ENCODE results near the gene ZNF284.

ZNF284 gene

DNA sequence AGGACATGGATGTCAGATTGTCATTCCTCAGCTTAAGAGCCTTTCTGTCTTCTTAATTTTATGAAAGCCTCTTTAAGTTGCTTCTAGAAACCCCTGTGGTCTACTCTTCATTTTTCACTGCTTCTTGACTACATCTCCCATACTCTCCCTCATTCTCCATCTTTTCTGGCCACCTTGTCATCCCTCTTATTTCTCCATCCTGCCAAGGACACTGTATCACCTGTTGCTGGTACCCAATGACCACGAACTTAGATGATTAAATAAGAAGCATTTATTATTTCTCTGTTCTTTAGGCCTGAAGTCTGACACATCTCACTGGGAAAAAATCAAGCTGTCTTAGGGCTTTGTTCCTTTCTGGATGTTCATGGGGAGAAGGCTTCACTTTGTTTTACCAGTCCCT is 10.9 kb upstream of the ZNF284 start:
- Histone ChIP-seq H3K36me3 (ENCODE audit: control insufficient read depth, low read depth, low read length) (peaks cover 42% of the 10 kb centered on the region), H3K9me3 (ENCODE audit: control insufficient read depth, low read depth, low read length) (peaks cover 10% of the 10 kb centered on the region), H3K4me1 (ENCODE audit: control insufficient read depth, low read depth, low read length) (no peaks in the 10 kb centered on the region), H3K27me3 (ENCODE audit: control insufficient read depth, insufficient read depth, low read length) (no peaks in the 10 kb centered on the region), H3K9ac (ENCODE audit: low read length) (no peak overlapping the region), H3K27ac (ENCODE audit: low read length) (no peak overlapping the region), H3K4me3 (ENCODE audit: low read length) (no peak overlapping the region)

DNA sequence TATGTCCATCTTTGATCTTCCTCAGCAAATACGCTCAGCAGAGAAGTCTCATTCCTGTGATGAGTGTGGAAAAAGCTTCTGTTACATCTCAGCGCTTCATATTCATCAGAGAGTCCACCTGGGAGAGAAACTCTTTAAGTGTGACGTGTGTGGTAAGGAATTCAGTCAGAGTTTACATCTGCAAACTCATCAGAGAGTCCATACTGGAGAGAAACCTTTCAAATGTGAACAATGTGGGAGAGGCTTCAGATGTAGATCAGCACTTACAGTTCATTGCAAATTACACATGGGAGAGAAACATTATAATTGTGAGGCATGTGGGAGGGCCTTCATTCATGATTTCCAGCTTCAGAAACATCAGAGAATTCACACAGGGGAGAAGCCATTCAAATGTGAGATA is 5.7 kb upstream of the ZNF284 start:
- H3K4me3 ChIP-seq (ENCODE audit: low read length): no peak overlapping the region
- no peaks in the 10 kb centered on the region for H3K4me1 ChIP-seq (ENCODE audit: control insufficient read depth, low read depth, low read length)
- no peak overlapping the region for H3K9ac ChIP-seq (ENCODE audit: low read length)
- H3K27ac ChIP-seq (ENCODE audit: low read length): no peak overlapping the region
- peaks cover 34% of the 10 kb centered on the region for H3K9me3 ChIP-seq (ENCODE audit: control insufficient read depth, low read depth, low read length)
- H3K27me3 ChIP-seq (ENCODE audit: control insufficient read depth, insufficient read depth, low read length): no peaks in the 10 kb centered on the region
- H3K36me3 ChIP-seq (ENCODE audit: control insufficient read depth, low read depth, low read length): peaks cover 29% of the 10 kb centered on the region

DNA sequence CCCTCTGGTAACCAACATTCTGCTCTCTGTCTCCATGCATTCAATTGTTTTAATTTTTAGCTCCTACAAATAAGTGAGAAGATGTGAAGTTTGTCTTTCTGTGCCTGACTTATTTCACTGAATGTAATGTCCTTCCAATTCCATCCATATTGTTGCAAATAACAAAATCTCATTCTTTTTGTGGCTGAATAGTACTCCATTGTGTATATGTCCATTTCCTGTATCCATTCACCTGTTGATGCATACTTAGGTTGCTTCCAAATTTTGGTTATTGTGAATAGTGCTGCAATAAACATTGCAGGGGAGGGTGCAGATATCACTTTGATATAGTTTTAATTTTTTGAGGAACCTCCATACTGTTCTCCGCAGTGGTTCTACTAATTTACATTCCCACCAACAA is 2.5 kb upstream of the ZNF284 start:
- Histone ChIP-seq H3K4me1 (ENCODE audit: control insufficient read depth, low read depth, low read length) (peaks cover 3% of the 10 kb centered on the region), H3K27ac (ENCODE audit: low read length) (no peak overlapping the region), H3K9ac (ENCODE audit: low read length) (no peak overlapping the region), H3K4me3 (ENCODE audit: low read length) (no peak overlapping the region), H3K9me3 (ENCODE audit: control insufficient read depth, low read depth, low read length) (peaks cover 34% of the 10 kb centered on the region), H3K36me3 (ENCODE audit: control insufficient read depth, low read depth, low read length) (peaks cover 13% of the 10 kb centered on the region), H3K27me3 (ENCODE audit: control insufficient read depth, insufficient read depth, low read length) (peaks cover 14% of the 10 kb centered on the region)

DNA sequence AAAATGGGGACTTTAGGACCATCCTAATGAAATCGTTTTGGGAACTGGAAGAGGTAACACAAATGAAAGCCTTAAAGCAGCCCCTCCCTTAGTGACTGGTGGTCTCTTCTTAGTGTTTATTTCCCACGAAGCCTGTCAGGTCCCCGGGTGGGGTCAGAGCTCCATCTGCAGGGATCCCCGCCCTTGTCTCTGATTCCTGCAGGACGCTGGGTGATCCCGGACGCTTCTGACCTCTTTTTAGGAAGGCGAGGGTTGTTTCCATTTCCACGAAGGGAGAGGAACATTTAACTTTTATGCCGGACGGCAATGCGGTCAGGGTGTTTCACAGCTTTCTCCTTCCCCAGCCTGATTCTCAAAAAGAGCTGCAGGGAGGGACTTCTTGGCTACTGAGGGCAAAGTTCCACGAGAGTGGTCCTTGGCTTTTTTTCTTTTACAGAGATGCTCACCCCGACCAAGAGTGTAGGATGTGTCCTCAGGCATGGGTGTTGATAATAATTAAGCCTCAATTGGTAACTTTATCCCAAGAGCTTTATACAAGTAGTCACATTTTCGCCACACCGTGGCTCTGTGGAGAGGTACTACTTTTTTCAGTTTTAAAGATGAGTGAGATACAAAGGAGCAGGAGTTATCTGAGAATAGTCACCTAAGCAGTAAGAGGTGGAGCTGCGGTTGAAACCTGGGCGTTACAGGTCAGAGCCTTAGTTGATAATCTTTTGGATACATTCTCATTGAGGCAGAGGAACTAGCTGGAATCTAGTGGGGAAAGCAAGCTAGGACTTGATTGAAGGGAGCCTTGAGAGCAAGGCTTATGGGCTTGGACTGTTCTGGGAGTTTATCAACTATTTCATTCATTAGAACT is 813 bp downstream of the ZNF284 start:
- peaks cover 11% of the 10 kb centered on the region for H3K9me3 ChIP-seq (ENCODE audit: control insufficient read depth, low read depth, low read length)
- peaks cover 3% of the 10 kb centered on the region for H3K4me1 ChIP-seq (ENCODE audit: control insufficient read depth, low read depth, low read length)
- H3K27ac ChIP-seq (ENCODE audit: low read length): no peak overlapping the region
- H3K9ac ChIP-seq (ENCODE audit: low read length): no peak overlapping the region
- peak overlapping the region; percentile 78 for H3K4me3 ChIP-seq (ENCODE audit: low read length)
- H3K27me3 ChIP-seq (ENCODE audit: control insufficient read depth, insufficient read depth, low read length): peaks cover 14% of the 10 kb centered on the region
- no peaks in the 10 kb centered on the region for H3K36me3 ChIP-seq (ENCODE audit: control insufficient read depth, low read depth, low read length)

DNA sequence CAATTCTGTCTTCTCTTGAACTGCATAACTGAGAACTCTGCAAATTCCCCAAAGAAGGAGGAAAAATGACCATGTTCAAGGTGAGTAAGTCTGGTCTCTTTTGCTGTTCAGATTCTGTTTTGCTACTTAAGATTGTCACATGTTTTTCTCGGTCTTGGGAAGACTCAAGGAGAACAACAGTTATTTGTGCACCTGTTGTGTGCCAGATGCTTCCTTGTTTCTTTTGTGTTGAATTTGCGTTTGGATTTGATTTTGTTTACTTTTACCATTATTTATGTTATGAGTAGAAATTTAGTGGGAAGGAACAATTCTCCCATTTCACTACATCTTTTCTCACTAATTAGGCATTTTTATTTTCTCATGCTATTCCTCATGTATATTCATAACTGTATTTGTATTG is 4.4 kb downstream of the ZNF284 start:
- H3K4me1 ChIP-seq (ENCODE audit: control insufficient read depth, low read depth, low read length): peaks cover 3% of the 10 kb centered on the region
- H3K36me3 ChIP-seq (ENCODE audit: control insufficient read depth, low read depth, low read length): no peaks in the 10 kb centered on the region
- H3K4me3 ChIP-seq (ENCODE audit: low read length): no peak overlapping the region
- peaks cover 14% of the 10 kb centered on the region for H3K27me3 ChIP-seq (ENCODE audit: control insufficient read depth, insufficient read depth, low read length)
- H3K27ac ChIP-seq (ENCODE audit: low read length): no peak overlapping the region
- no peak overlapping the region for H3K9ac ChIP-seq (ENCODE audit: low read length)
- no peaks in the 10 kb centered on the region for H3K9me3 ChIP-seq (ENCODE audit: control insufficient read depth, low read depth, low read length)

DNA sequence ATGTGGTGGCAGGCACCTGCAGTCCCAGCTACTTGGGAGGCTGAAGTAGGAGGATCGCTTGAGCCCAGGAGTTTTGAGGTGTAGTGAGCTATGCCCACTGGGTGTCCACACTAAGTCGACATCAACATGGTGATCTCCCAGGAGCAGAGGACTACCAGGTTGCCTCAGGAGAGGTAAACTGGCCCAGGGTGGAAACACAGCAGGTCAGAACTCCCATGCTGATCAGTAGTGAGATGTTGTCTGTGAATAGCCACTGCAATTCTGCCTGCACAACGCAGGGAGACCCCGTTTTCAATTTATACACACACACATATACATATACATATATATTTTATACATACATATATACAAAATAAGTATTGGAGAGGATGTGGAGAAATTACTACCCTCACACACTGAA is 20.1 kb downstream of the ZNF284 start:
- Histone ChIP-seq H3K9ac (ENCODE audit: low read length) (no peak overlapping the region), H3K27ac (ENCODE audit: low read length) (no peak overlapping the region), H3K9me3 (ENCODE audit: control insufficient read depth, low read depth, low read length) (no peaks in the 10 kb centered on the region), H3K27me3 (ENCODE audit: control insufficient read depth, insufficient read depth, low read length) (no peaks in the 10 kb centered on the region), H3K4me1 (ENCODE audit: control insufficient read depth, low read depth, low read length) (no peaks in the 10 kb centered on the region), H3K36me3 (ENCODE audit: control insufficient read depth, low read depth, low read length) (no peaks in the 10 kb centered on the region), H3K4me3 (ENCODE audit: low read length) (no peak overlapping the region)

DNA sequence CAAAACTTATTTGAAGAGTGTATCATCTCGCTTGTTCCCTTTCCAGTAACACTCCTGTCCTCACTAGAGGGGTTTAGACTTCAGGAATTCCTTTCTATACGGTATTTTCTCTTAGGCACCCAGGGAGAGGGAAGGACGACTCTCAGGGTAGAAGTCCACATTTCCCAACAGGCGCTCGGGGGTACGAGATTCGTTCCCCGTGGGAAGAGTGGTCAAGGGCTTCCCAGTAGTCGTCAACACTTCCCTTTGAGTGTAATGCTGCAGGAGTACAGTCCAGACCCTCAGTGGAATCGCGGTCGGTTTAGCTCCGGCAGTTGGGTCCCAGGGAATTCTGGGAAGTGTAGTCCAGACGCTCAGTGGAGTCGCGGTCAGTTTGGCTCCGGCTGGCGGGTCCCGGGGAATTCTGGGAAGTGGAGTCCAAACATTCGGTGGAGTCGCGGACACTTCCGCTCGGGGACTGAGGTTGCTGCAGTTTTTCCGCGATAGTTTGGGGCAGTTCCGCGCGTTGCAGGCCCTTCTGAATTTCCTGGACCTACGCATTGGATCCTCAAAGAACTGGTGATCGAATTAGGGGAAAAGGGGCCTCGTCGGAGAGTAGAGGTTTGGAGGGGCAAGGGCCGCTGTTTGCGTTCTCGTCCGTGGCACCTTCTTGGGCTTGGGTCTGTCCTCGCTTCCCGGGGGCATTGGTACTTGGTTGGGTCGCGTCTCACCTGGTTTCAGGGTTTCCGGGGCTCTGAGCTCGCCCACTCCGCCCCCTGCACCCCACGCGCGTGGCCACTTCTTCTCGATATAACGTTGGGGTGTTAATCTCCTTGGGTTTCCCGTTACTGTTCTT is 22.2 kb downstream of the ZNF284 start, which contains the start of gene ZNF224:
ZNF224 (plus strand) TSS at position 431 of the 835 bp plus-strand sequence. CDS start 3,513 bp downstream, outside the sequence.
- peak within 1 kb of the TSS; percentile 42 for H3K9ac ChIP-seq (ENCODE audit: low read length)
- H3K27me3 ChIP-seq (ENCODE audit: control insufficient read depth, insufficient read depth, low read length): no peaks in the 10 kb centered on the region
- H3K9me3 ChIP-seq (ENCODE audit: control insufficient read depth, low read depth, low read length): no peaks in the 10 kb centered on the region
- no peaks in the 10 kb centered on the region for H3K36me3 ChIP-seq (ENCODE audit: control insufficient read depth, low read depth, low read length)
- no peak within 1 kb of the TSS for H3K27ac ChIP-seq (ENCODE audit: low read length)
- H3K4me3 ChIP-seq (ENCODE audit: low read length): peak within 1 kb of the TSS; percentile 79
- no peaks in the 10 kb centered on the region for H3K4me1 ChIP-seq (ENCODE audit: control insufficient read depth, low read depth, low read length)

DNA sequence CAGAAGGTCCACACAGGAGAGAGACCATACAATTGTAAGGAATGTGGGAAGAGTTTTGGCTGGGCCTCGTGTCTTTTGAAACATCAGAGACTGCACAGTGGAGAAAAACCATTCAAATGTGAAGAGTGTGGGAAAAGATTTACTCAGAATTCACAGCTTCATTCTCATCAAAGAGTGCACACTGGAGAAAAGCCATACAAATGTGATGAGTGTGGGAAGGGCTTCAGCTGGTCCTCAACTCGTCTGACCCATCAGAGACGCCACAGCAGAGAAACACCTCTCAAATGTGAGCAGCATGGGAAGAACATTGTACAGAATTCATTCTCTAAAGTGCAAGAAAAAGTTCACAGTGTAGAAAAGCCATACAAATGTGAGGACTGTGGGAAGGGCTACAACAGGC is 35.8 kb downstream of the ZNF284 start:
- H3K27me3 ChIP-seq (ENCODE audit: control insufficient read depth, insufficient read depth, low read length): no peaks in the 10 kb centered on the region
- peaks cover 20% of the 10 kb centered on the region for H3K9me3 ChIP-seq (ENCODE audit: control insufficient read depth, low read depth, low read length)
- no peaks in the 10 kb centered on the region for H3K4me1 ChIP-seq (ENCODE audit: control insufficient read depth, low read depth, low read length)
- no peak overlapping the region for H3K27ac ChIP-seq (ENCODE audit: low read length)
- no peak overlapping the region for H3K4me3 ChIP-seq (ENCODE audit: low read length)
- no peak overlapping the region for H3K9ac ChIP-seq (ENCODE audit: low read length)
- H3K36me3 ChIP-seq (ENCODE audit: control insufficient read depth, low read depth, low read length): peaks cover 24% of the 10 kb centered on the region

DNA sequence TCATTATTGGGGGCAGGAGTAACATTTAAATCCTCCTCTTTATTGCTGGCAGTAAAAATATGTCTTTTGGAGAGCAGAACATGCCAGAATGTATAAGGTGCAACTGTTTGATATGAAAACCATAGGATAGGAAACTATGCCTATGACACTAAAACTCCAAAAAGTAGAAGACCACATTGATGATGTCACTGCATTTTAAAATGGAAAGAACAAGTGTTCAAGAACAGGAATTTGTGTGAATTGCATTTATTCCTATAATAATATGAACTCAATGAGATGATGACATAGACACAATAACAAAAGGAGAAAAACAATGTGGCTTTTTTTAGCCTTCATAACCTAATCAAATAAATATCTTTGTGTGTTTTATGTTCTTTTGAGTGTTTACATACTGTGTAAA is 37.5 kb downstream of the ZNF284 start:
- Histone ChIP-seq H3K36me3 (ENCODE audit: control insufficient read depth, low read depth, low read length) (peaks cover 14% of the 10 kb centered on the region), H3K9ac (ENCODE audit: low read length) (no peak overlapping the region), H3K4me1 (ENCODE audit: control insufficient read depth, low read depth, low read length) (no peaks in the 10 kb centered on the region), H3K27me3 (ENCODE audit: control insufficient read depth, insufficient read depth, low read length) (no peaks in the 10 kb centered on the region), H3K9me3 (ENCODE audit: control insufficient read depth, low read depth, low read length) (peaks cover 20% of the 10 kb centered on the region), H3K27ac (ENCODE audit: low read length) (no peak overlapping the region), H3K4me3 (ENCODE audit: low read length) (no peak overlapping the region)

DNA sequence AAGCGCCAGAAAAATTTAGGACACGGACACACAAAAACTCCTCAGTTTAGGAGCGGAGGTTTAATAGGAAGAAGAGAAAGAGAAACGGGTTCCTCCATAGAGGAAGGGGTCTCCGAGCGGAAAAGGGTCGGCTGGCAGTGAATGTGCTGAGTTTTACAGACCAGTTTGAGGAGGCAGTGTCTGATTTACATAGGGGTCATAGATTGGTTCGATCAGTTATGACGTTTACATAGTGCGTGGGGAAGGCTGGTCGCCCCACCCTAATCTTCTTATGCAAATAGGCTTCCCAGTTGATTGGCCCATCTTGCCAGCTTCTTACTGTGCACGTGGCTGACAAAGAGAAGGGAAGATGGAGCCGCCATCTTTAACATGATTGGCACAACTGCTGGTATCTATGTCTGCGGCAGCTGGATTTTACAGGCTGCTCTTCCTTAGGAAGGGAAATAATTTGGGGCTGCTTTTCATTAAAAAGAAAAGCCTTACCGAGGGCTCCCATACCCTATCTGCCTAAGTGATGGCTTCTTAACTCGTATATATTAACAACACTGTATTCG is 40.0 kb downstream of the ZNF284 start:
- Histone ChIP-seq H3K4me1 (ENCODE audit: control insufficient read depth, low read depth, low read length) (no peaks in the 10 kb centered on the region), H3K27me3 (ENCODE audit: control insufficient read depth, insufficient read depth, low read length) (no peaks in the 10 kb centered on the region), H3K9ac (ENCODE audit: low read length) (peak overlapping the region; percentile 92), H3K4me3 (ENCODE audit: low read length) (peak overlapping the region; percentile 93), H3K9me3 (ENCODE audit: control insufficient read depth, low read depth, low read length) (peaks cover 9% of the 10 kb centered on the region), H3K27ac (ENCODE audit: low read length) (no peak overlapping the region), H3K36me3 (ENCODE audit: control insufficient read depth, low read depth, low read length) (peaks cover 8% of the 10 kb centered on the region)

DNA sequence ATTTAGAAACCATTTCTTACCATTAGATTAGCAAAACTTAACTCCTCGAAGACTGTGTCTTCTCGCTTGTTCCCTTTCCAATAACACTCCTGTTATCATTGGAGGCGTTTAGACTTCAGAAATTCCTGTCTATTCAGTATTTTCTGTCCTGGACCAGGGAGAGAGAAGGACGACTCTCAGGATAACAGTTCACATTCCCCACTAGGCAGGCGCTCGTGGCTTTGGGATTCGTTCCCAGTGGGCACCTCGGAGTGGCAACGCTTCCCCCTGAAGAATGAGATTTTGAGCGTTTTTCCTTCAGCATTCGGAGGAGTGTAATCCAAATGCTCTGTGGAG is 40.8 kb downstream of the ZNF284 start:
- Histone ChIP-seq H3K27me3 (ENCODE audit: control insufficient read depth, insufficient read depth, low read length) (no peaks in the 10 kb centered on the region), H3K9ac (ENCODE audit: low read length) (peak overlapping the region; percentile 92), H3K4me3 (ENCODE audit: low read length) (peak overlapping the region; percentile 93), H3K27ac (ENCODE audit: low read length) (peak overlapping the region; percentile 61), H3K4me1 (ENCODE audit: control insufficient read depth, low read depth, low read length) (no peaks in the 10 kb centered on the region), H3K36me3 (ENCODE audit: control insufficient read depth, low read depth, low read length) (peaks cover 8% of the 10 kb centered on the region), H3K9me3 (ENCODE audit: control insufficient read depth, low read depth, low read length) (peaks cover 1% of the 10 kb centered on the region)
